ENCODE data around the gene KRT71. TPM values are rescaled to one million over a fixed set of nuclear protein-coding genes. Genes with fewer than 3 reads are reported as not detected.
"Not testable (repeated sequence)": the region's sequence is repeated elsewhere in the genome, so short reads cannot be mapped to it uniquely, and the experiment has no call there.

Gene KRT71
- total RNA-seq, 1 experiment from 2014 or later: not detected

DNA sequence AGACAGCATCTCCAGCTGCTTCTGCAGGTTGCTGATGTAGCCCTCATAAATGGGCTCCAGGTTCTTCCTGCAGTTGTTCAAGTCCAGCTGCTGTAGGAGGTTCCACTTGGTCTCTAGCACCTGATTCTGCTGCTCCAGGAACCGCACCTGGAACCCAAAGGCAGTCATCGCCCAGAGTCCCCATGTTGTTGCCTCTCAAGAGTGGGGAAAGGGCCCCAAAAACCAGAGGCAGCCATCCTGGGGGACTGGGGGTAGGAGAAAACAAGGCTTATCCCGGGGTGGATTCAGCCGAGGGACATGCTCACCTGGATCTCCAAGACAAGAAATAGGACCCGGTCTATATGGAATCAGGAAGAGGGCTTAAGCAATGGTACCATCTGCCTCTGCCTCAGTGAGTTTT is 46.0 kb upstream of the KRT71 start:
- Histone ChIP-seq H3K4me1 (ENCODE audit: control insufficient read depth, insufficient read depth, low read length) (no peaks in the 10 kb centered on the region), H3K4me3 (ENCODE audit: low read depth in 2 of 2, low read length in 2 of 2) (no peak overlapping the region), H3K27me3 (ENCODE audit: control insufficient read depth, insufficient read depth, low read length) (peaks cover 18% of the 10 kb centered on the region), H3K36me3 (ENCODE audit: control insufficient read depth, insufficient read depth, low read length) (no peaks in the 10 kb centered on the region), H3K9me3 (ENCODE audit: control insufficient read depth, insufficient read depth, low read depth, low read length) (no peaks in the 10 kb centered on the region), H3K27ac (ENCODE audit: low read length) (no peak overlapping the region)
- ATAC-seq (no peak), DNase-seq (ENCODE audit: low read depth, low spot score) (no peak)
- in situ Hi-C loops (cut with HindIII; ENCODE audit: low pct_unique_long_range_greater_than_20kb, low sequenced_read_pairs): no loop called here
- TF ChIP-seq POLR2AphosphoS5 (IDR thresholded peaks at IDR 0.05; ENCODE audit: low read depth, low read length) (no peak), TCF7L2 (IDR thresholded peaks at IDR 0.05; ENCODE audit: low read depth, low read length) (no peak), SIN3A (IDR thresholded peaks at IDR 0.05; ENCODE audit: borderline replicate concordance, insufficient read depth, low read depth, low read length) (no peak), REST (IDR thresholded peaks at IDR 0.05; ENCODE audit: insufficient read depth in 1 of 2, low read depth in 2 of 2, low read length in 1 of 2) (no peak)
- TF ChIP-seq, protein P1, sequence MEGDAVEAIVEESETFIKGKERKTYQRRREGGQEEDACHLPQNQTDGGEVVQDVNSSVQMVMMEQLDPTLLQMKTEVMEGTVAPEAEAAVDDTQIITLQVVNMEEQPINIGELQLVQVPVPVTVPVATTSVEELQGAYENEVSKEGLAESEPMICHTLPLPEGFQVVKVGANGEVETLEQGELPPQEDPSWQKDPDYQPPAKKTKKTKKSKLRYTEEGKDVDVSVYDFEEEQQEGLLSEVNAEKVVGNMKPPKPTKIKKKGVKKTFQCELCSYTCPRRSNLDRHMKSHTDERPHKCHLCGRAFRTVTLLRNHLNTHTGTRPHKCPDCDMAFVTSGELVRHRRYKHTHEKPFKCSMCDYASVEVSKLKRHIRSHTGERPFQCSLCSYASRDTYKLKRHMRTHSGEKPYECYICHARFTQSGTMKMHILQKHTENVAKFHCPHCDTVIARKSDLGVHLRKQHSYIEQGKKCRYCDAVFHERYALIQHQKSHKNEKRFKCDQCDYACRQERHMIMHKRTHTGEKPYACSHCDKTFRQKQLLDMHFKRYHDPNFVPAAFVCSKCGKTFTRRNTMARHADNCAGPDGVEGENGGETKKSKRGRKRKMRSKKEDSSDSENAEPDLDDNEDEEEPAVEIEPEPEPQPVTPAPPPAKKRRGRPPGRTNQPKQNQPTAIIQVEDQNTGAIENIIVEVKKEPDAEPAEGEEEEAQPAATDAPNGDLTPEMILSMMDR (IDR thresholded peaks at IDR 0.05): no peak
- no TSS peak for BruUV-seq (replicated peaks)
- ChIA-PET CTCF (no interaction called here), POLR2A (no interaction called here)
- intact Hi-C loops (cut with micrococcal nuclease; ENCODE audit: unreplicated experiment): no loop called here

DNA sequence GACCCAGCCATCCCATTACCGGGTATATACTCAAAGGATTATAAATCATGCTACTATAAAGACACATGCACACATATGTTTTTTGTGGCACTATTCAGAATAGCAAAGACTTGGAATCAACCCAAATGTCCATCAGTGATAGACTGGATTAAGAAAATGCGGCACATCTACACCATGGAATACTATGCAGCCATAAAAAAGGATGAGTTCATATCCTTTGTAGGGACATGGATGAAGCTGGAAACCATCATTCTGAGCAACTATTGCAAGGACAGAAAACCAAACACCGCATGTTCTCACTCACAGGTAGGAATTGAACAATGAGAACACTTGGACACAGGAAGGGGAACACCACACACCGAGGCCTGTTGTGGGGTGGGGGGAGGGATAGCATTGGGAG is 41.3 kb upstream of the KRT71 start:
- H3K4me1 ChIP-seq (ENCODE audit: control insufficient read depth, insufficient read depth, low read length); H3K36me3 ChIP-seq (ENCODE audit: control insufficient read depth, insufficient read depth, low read length); DNase-seq (ENCODE audit: low read depth, low spot score); POLR2A ChIA-PET; H3K9me3 ChIP-seq (ENCODE audit: control insufficient read depth, insufficient read depth, low read depth, low read length); in situ Hi-C loops (cut with HindIII; ENCODE audit: low pct_unique_long_range_greater_than_20kb, low sequenced_read_pairs); H3K4me3 ChIP-seq (ENCODE audit: low read depth in 2 of 2, low read length in 2 of 2); ATAC-seq; BruUV-seq (replicated peaks); intact Hi-C loops (cut with micrococcal nuclease; ENCODE audit: unreplicated experiment); H3K27ac ChIP-seq (ENCODE audit: low read length); CTCF ChIA-PET: not testable (repeated sequence)
- peaks cover 13% of the 10 kb centered on the region for H3K27me3 ChIP-seq (ENCODE audit: control insufficient read depth, insufficient read depth, low read length)

- no TSS peak for BruUV-seq (replicated peaks)
- intact Hi-C loops (cut with micrococcal nuclease; ENCODE audit: unreplicated experiment): no loop called here
- ATAC-seq: no peak
- Histone ChIP-seq H3K9me3 (ENCODE audit: control insufficient read depth, insufficient read depth, low read depth, low read length) (no peaks in the 10 kb centered on the region), H3K4me1 (ENCODE audit: control insufficient read depth, insufficient read depth, low read length) (no peaks in the 10 kb centered on the region), H3K4me3 (ENCODE audit: low read depth in 2 of 2, low read length in 2 of 2) (no peak overlapping the region), H3K27me3 (ENCODE audit: control insufficient read depth, insufficient read depth, low read length) (peaks cover 6% of the 10 kb centered on the region; the same call in 1 of the 2 replicates), H3K27ac (ENCODE audit: low read length) (no peak overlapping the region), H3K36me3 (ENCODE audit: control insufficient read depth, insufficient read depth, low read length) (no peaks in the 10 kb centered on the region)
- ChIA-PET CTCF (no interaction called here), POLR2A (no interaction called here)
- no peak for DNase-seq (ENCODE audit: low read depth, low spot score)
- in situ Hi-C loops (cut with HindIII; ENCODE audit: low pct_unique_long_range_greater_than_20kb, low sequenced_read_pairs): no loop called here
- TF ChIP-seq TCF7L2 (IDR thresholded peaks at IDR 0.05; ENCODE audit: low read depth, low read length) (no peak), POLR2AphosphoS5 (IDR thresholded peaks at IDR 0.05; ENCODE audit: low read depth, low read length) (no peak)
Observed at GRCh38 chr12:52591521-52591920, 38.6 kb upstream of the KRT71 start.

Measured in Panc1 (cell line).